Ascending aorta (tissue), 2 donors: ENCODE results near the gene LAMB2. TPM values are rescaled to one million over a fixed set of nuclear protein-coding genes. Genes with fewer than 3 reads are reported as not detected.
A peak's percentile ranks its signal among the peaks of the same experiment; 100 is the strongest.

ENCODE experiments used
- DNase-seq, 2 donors: peaks; one replicate each; pipeline ENCODE4 v3.0.0-alpha.2; 2019; ENCODE audit warnings: low spot score in 2 of 2
- H3K27ac ChIP-seq, 2 donors: fragments of 200-600 bp; sonication (generic); one replicate each; pipeline ENCODE4 v1.5.1; 2016 to 2017; ENCODE audit warnings: mild to moderate bottlenecking in 1 of 2
- H3K27me3 ChIP-seq: fragments of 200-600 bp; sonication (generic); one replicate; pipeline ENCODE4 v1.5.1; 2017
- H3K36me3 ChIP-seq, 2 donors: fragments of 200-600 bp; sonication (generic); one replicate each; pipeline ENCODE4 v1.5.1; 2016
- H3K4me1 ChIP-seq, 2 donors: fragments of 200-600 bp; sonication (generic); one replicate each; pipeline ENCODE4 v1.5.1; 2016 to 2017; ENCODE audit warnings: mild to moderate bottlenecking in 1 of 2
- H3K4me3 ChIP-seq, 2 donors: fragments of 200-600 bp; sonication (generic); one replicate each; pipeline ENCODE4 v1.5.1; 2016 to 2017; ENCODE audit warnings: mild to moderate bottlenecking in 1 of 2
- H3K9me3 ChIP-seq, 2 donors: fragments of 200-600 bp; sonication (generic); one replicate each; pipeline ENCODE4 v1.5.1; 2016
- intact Hi-C: fragments of 100-400 bp; cut with DNase I; formaldehyde crosslinking; loops from one replicate; pipeline ENCODE4 v1.15.1; 2023
- total RNA-seq: library from RNA; depleted of rRNA; stranded (reverse); fragments of >200 nt; gene quantifications from one replicate; pipeline ENCODE4 v1.1.0, GENCODE V29; 2016
- TF ChIP-seq, protein P1 (sequence below), 3 experiments: fragments of 200-600 bp in 2 of 3; fragments of 450-650 bp in 1 of 3; sonication (generic) in 2 of 3; IDR thresholded peaks; one replicate each; pipeline ENCODE4 v1.5.1; 2016 to 2019; ENCODE audit warnings: antibody characterized with exemption in 3 of 3, mild to moderate bottlenecking in 1 of 3, moderate library complexity in 1 of 3

LAMB2 gene
- total RNA-seq, 1 donor from 2014 or later: 1,772 TPM

DNA sequence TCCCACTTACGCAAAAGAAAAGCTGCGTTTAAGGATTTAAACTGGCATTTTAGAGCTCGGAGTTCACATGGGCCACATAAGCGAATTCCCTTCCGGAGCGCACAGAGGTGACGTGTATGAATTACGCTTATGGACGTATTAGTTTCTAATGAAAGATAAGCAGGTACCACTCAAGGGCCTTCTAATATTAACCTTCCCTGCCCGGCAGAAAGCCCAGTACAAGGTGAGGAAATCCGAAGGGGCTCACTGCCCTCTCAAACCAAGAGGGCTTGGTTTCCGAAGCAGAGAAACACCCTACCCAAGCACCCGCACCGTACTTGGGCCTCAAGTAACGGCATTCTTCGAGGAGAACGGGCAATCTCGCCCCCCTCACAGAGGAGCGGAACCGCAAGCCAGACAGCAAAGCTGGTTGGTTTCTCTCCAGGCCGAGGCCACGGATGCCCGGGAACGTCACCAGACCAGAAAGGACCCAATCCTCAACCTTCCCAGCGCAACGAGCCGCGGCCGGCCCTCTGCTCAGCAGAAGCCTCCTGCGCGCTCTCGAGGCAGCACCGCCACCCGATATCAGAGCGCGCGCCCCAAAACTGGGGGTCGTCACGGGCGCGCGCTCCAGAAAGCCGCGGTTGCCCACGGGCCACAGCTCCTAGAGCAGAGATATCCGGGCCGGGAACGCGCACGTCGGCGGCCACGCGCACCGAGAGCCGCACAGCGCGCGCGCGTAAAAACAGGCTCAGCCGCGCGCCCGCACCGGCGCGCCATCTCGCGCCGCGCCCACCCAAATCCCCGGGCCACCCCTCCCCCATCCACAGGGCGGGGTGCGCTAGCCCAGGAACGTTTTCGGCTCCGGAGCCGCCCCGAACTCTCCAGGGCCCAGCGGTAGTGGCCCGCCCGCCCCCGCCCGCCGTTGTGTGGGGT, 39.7 kb downstream of the LAMB2 start:
- intact Hi-C loops: loop anchor here (2.0 to 10.0 kb wide), 3 partner anchors 64 to 372 kb away; partner anchors contain the start of genes IMPDH2 and P4HTM

DNA sequence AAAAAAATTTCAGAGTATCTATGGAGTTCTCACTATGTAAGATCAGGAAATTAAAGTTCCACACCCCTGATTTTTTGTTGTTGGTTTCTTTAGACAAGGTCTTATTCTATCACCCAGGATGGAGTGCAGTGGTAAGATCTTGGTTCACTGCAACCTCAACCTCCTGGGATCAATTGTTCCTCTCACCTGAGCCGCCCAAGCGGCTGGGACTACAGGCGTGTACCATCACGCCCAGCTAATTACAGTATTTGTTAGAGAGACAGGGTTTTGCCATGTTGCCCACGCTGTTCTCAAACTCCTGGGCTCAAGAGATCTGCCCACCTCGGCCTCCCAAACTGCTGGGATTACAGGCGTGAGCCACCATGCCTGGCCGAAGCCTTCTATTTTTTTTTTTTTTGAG, 51.4 kb downstream of the LAMB2 start:
- H3K36me3 ChIP-seq: peaks cover 6 to 20% of the 10 kb centered on the region in 2 donors
- no peak overlapping the region for H3K4me3 ChIP-seq
- H3K27me3 ChIP-seq: no peaks in the 10 kb centered on the region
- TF ChIP-seq, protein P1, sequence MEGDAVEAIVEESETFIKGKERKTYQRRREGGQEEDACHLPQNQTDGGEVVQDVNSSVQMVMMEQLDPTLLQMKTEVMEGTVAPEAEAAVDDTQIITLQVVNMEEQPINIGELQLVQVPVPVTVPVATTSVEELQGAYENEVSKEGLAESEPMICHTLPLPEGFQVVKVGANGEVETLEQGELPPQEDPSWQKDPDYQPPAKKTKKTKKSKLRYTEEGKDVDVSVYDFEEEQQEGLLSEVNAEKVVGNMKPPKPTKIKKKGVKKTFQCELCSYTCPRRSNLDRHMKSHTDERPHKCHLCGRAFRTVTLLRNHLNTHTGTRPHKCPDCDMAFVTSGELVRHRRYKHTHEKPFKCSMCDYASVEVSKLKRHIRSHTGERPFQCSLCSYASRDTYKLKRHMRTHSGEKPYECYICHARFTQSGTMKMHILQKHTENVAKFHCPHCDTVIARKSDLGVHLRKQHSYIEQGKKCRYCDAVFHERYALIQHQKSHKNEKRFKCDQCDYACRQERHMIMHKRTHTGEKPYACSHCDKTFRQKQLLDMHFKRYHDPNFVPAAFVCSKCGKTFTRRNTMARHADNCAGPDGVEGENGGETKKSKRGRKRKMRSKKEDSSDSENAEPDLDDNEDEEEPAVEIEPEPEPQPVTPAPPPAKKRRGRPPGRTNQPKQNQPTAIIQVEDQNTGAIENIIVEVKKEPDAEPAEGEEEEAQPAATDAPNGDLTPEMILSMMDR (IDR thresholded peaks at IDR 0.05): no peak
- intact Hi-C loops: no loop called here
- DNase-seq: no peak
- no peaks in the 10 kb centered on the region for H3K9me3 ChIP-seq
- no peaks in the 10 kb centered on the region for H3K4me1 ChIP-seq
- no peak overlapping the region for H3K27ac ChIP-seq

More for the DNA sequence above, 39.7 kb downstream of the LAMB2 start:
- DNase-seq: peak in 1 of 2 donors; percentile 84
- Histone ChIP-seq H3K27me3 (no peaks in the 10 kb centered on the region), H3K36me3 (peaks cover 7 to 11% of the 10 kb centered on the region in 2 donors), H3K4me1 (peaks cover 0 to 29% of the 10 kb centered on the region in 2 donors), H3K27ac (peak overlapping the region; percentile 94 to 97), H3K9me3 (no peaks in the 10 kb centered on the region), H3K4me3 (peak overlapping the region; percentile 97 to 98)
- TF ChIP-seq, protein P1 (IDR thresholded peaks at IDR 0.05): no peak

DNA sequence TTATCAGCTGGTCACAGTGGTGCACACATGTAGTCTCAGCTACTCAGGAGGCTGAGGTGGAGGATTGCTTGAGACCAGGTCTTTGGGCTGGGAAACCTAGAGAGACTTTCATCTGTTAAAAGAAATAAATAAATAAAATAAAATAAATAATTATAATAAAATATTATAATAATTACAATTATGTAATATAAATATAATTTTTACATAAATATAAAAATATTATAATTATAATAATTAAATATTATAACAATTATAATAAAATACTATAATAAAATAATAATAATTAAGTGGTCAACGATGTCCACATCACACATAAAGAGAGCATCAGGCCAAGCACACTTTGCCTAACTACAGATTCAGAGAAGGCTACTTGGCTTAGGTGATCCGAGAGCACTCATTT, 53.6 kb downstream of the LAMB2 start:
- Histone ChIP-seq H3K4me3 (no peak overlapping the region), H3K9me3 (no peaks in the 10 kb centered on the region), H3K27ac (no peak overlapping the region), H3K36me3 (peaks cover 27 to 41% of the 10 kb centered on the region in 2 donors), H3K4me1 (no peaks in the 10 kb centered on the region), H3K27me3 (no peaks in the 10 kb centered on the region)
- TF ChIP-seq, protein P1 (IDR thresholded peaks at IDR 0.05): no peak
- DNase-seq: no peak
- intact Hi-C loops: no loop called here

DNA sequence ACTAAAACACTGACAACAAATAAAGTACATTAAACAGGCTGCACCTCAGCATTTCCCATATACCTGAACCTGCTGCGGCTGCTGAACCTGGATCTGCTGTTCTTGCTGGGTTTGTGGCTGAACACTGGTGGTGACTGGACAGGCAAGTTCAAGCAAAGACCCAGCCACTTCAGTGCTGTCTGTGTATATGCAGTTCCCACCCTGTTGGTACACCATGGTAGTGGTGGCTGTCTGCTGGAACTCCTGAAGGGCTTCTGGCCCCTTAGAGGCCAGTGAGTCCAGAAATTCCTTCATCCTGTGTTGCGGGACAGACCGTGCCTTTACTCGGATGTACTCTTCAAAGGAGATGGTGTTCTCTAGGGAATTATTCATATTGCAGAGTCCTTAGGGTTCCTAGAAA, 56.2 kb downstream of the LAMB2 start:
- Histone ChIP-seq H3K4me3 (no peak overlapping the region), H3K4me1 (no peaks in the 10 kb centered on the region), H3K27ac (no peak overlapping the region), H3K9me3 (no peaks in the 10 kb centered on the region), H3K36me3 (peaks cover 49 to 60% of the 10 kb centered on the region in 2 donors), H3K27me3 (no peaks in the 10 kb centered on the region)
- intact Hi-C loops: no loop called here
- no peak for DNase-seq
- TF ChIP-seq, protein P1 (IDR thresholded peaks at IDR 0.05): no peak

GRCh38 chr3:49076116-49076515, 56.7 kb downstream of the LAMB2 start:
- peaks cover 53 to 66% of the 10 kb centered on the region in 2 donors for H3K36me3 ChIP-seq
- no peak overlapping the region for H3K4me3 ChIP-seq
- TF ChIP-seq, protein P1 (IDR thresholded peaks at IDR 0.05): no peak
- H3K27me3 ChIP-seq: no peaks in the 10 kb centered on the region
- intact Hi-C loops: no loop called here
- H3K27ac ChIP-seq: no peak overlapping the region
- no peak for DNase-seq
- no peaks in the 10 kb centered on the region for H3K4me1 ChIP-seq
- H3K9me3 ChIP-seq: no peaks in the 10 kb centered on the region

Other genes starting within 250 kb of the LAMB2 start
- gene SLC25A20, start 234.2 kb downstream of the LAMB2 start, total RNA-seq: 14.4 TPM
- gene ARIH2, start 214.2 kb downstream of the LAMB2 start, total RNA-seq: 82.3 TPM
- gene P4HTM, start 142.8 kb downstream of the LAMB2 start, total RNA-seq: 71.9 TPM
- 115 TPM for gene WDR6, start 125.7 kb downstream of the LAMB2 start, total RNA-seq
- gene DALRD3, start 114.5 kb downstream of the LAMB2 start, total RNA-seq: 73.1 TPM
- 200 TPM for gene NDUFAF3, start 110.9 kb downstream of the LAMB2 start, total RNA-seq
- 101 TPM for gene IMPDH2, start 103.7 kb downstream of the LAMB2 start, total RNA-seq
- gene QRICH1, start 39.0 kb downstream of the LAMB2 start, total RNA-seq: 129 TPM
- 588 TPM for gene QARS1, start 28.3 kb downstream of the LAMB2 start, total RNA-seq
- gene USP19, start 12.2 kb downstream of the LAMB2 start, total RNA-seq: 37.8 TPM
- 31.6 TPM for gene CCDC71, start 33.3 kb upstream of the LAMB2 start, total RNA-seq
- gene KLHDC8B, start 38.5 kb upstream of the LAMB2 start, total RNA-seq: 57.5 TPM
- gene C3orf62, start 144.2 kb upstream of the LAMB2 start, total RNA-seq: 0.43 TPM
- 94.7 TPM for gene USP4, start 207.0 kb upstream of the LAMB2 start, total RNA-seq
- gene GPX1, start 225.3 kb upstream of the LAMB2 start, total RNA-seq: 422 TPM